Nephron (organoid): ENCODE results near the gene TBC1D16.

Experiments
- H3K27ac Mint-ChIP-seq, 3 experiments: 2 replicates each; pipeline ENCODE4 v1.8.0; 2020; ENCODE audit warnings: mixed read lengths in 3 of 3, mild to moderate bottlenecking in 2 of 3, moderate library complexity in 1 of 3
- H3K27me3 Mint-ChIP-seq: 2 replicates; pipeline ENCODE4 v1.8.0; 2021; ENCODE audit warnings: low read depth, mild to moderate bottlenecking, moderate library complexity, mixed read lengths
- H3K36me3 Mint-ChIP-seq: 2 replicates; pipeline ENCODE4 v1.8.0; 2020; ENCODE audit warnings: low read depth, mixed read lengths
- H3K4me1 Mint-ChIP-seq: 2 replicates; pipeline ENCODE4 v1.8.0; 2020; ENCODE audit warnings: mixed read lengths
- H3K4me3 Mint-ChIP-seq, 3 experiments: 2 replicates each; pipeline ENCODE4 v1.8.0; 2020; ENCODE audit warnings: mild to moderate bottlenecking in 3 of 3, mixed read lengths in 3 of 3, moderate library complexity in 2 of 3
- H3K9me3 Mint-ChIP-seq: 2 replicates; pipeline ENCODE4 v1.8.0; 2020; ENCODE audit warnings: mixed read lengths
- CTCF ChIP-seq, 3 experiments: fragments of 200-600 bp; sonication (generic); IDR thresholded peaks; one replicate each; pipeline ENCODE4 v1.5.0; 2021; ENCODE audit warnings: antibody characterized with exemption in 3 of 3; ENCODE audit not compliant: unreplicated experiment in 3 of 3

TBC1D16 gene

GRCh38 chr17:79922798-79923197 is 112.9 kb downstream of the TBC1D16 start:
- Mint-ChIP-seq H3K4me3 (no peak overlapping the region), H3K36me3 (no peaks in the 10 kb centered on the region), H3K27ac (no peak overlapping the region), H3K4me1 (peaks cover 17% of the 10 kb centered on the region), H3K27me3 (peaks cover 38% of the 10 kb centered on the region), H3K9me3 (no peaks in the 10 kb centered on the region)
- TF ChIP-seq CTCF (IDR thresholded peaks at IDR 0.05; ENCODE audit: unreplicated experiment in 3 of 3) = no peak

- Mint-ChIP-seq H3K4me3 (no peak overlapping the region), H3K27me3 (peaks cover 42% of the 10 kb centered on the region), H3K36me3 (no peaks in the 10 kb centered on the region), H3K4me1 (peaks cover 17% of the 10 kb centered on the region), H3K9me3 (no peaks in the 10 kb centered on the region), H3K27ac (no peak overlapping the region)
- no peak for TF ChIP-seq CTCF (IDR thresholded peaks at IDR 0.05; ENCODE audit: unreplicated experiment in 3 of 3)
These were observed 113.5 kb downstream of the TBC1D16 start for GRCh38 chr17:79922116-79922601.

- H3K4me3 Mint-ChIP-seq = no peak overlapping the region
- H3K9me3 Mint-ChIP-seq = no peaks in the 10 kb centered on the region
- H3K27me3 Mint-ChIP-seq = peaks cover 48% of the 10 kb centered on the region
- peaks cover 17% of the 10 kb centered on the region for H3K4me1 Mint-ChIP-seq
- no peaks in the 10 kb centered on the region for H3K36me3 Mint-ChIP-seq
- H3K27ac Mint-ChIP-seq = no peak overlapping the region
- TF ChIP-seq CTCF (IDR thresholded peaks at IDR 0.05; ENCODE audit: unreplicated experiment in 3 of 3) = no peak
These were observed 114.1 kb downstream of the TBC1D16 start for GRCh38 chr17:79921411-79922115.

- H3K9me3 Mint-ChIP-seq = no peaks in the 10 kb centered on the region
- H3K36me3 Mint-ChIP-seq = no peaks in the 10 kb centered on the region
- TF ChIP-seq CTCF (IDR thresholded peaks at IDR 0.05; ENCODE audit: unreplicated experiment in 3 of 3) = no peak
- no peak overlapping the region for H3K27ac Mint-ChIP-seq
- peaks cover 49% of the 10 kb centered on the region for H3K27me3 Mint-ChIP-seq
- peaks cover 17% of the 10 kb centered on the region for H3K4me1 Mint-ChIP-seq
- no peak overlapping the region for H3K4me3 Mint-ChIP-seq
These were observed 114.8 kb downstream of the TBC1D16 start for GRCh38 chr17:79920751-79921410.

GRCh38 chr17:79919862-79920720 is 115.6 kb downstream of the TBC1D16 start:
- no peaks in the 10 kb centered on the region for H3K36me3 Mint-ChIP-seq
- H3K9me3 Mint-ChIP-seq = no peaks in the 10 kb centered on the region
- H3K27ac Mint-ChIP-seq = no peak overlapping the region
- H3K4me3 Mint-ChIP-seq = no peak overlapping the region
- peaks cover 16% of the 10 kb centered on the region for H3K4me1 Mint-ChIP-seq
- H3K27me3 Mint-ChIP-seq = peaks cover 55% of the 10 kb centered on the region
- no peak for TF ChIP-seq CTCF (IDR thresholded peaks at IDR 0.05; ENCODE audit: unreplicated experiment in 3 of 3)
